ENCODE results near the gene PDE7B.

PDE7B gene

DNA sequence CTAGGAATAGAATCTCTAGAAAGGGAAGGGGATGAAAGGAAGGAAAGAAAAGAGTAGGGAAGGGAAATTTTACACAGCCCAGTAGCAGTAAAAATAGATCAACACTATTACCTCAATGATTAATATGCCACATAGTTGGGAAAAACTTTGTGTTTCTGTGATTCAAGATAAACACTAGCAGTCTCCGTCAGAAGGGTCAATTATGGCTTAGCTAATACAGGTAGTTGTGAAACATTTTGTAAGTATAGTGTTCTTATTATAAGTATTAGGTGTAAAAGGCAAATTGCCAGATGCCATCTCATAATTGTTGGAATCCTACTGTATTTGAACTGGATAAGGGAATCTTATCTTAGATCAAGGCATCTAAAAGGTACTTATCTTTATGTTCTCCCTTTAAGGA lies 232.9 kb downstream of the PDE7B start:
- H3F3A ChIP-seq (ENCODE audit: insufficient read depth, low read length), result no peaks in the 10 kb centered on the region
- no peaks in the 10 kb centered on the region for H3K36me3 ChIP-seq (ENCODE audit: insufficient read depth, low read length)
- no peak overlapping the region for H3K27ac ChIP-seq (ENCODE audit: low read depth, low read length, poor library complexity, severe bottlenecking)
- no peaks in the 10 kb centered on the region for H3K9me3 ChIP-seq (ENCODE audit: low read length)
- H3K4me2 ChIP-seq (ENCODE audit: low read length), result no peak overlapping the region
- H3K79me2 ChIP-seq (ENCODE audit: insufficient read depth, low read length), result no peaks in the 10 kb centered on the region
- H3K9me2 ChIP-seq (ENCODE audit: low read depth, low read length), result no peaks in the 10 kb centered on the region
- H2AFZ ChIP-seq (ENCODE audit: low read length), result no peak overlapping the region
- no peak for TF ChIP-seq EZH2 (IDR thresholded peaks at IDR 0.05; ENCODE audit: borderline replicate concordance, low read length)
- TF ChIP-seq, protein P1, sequence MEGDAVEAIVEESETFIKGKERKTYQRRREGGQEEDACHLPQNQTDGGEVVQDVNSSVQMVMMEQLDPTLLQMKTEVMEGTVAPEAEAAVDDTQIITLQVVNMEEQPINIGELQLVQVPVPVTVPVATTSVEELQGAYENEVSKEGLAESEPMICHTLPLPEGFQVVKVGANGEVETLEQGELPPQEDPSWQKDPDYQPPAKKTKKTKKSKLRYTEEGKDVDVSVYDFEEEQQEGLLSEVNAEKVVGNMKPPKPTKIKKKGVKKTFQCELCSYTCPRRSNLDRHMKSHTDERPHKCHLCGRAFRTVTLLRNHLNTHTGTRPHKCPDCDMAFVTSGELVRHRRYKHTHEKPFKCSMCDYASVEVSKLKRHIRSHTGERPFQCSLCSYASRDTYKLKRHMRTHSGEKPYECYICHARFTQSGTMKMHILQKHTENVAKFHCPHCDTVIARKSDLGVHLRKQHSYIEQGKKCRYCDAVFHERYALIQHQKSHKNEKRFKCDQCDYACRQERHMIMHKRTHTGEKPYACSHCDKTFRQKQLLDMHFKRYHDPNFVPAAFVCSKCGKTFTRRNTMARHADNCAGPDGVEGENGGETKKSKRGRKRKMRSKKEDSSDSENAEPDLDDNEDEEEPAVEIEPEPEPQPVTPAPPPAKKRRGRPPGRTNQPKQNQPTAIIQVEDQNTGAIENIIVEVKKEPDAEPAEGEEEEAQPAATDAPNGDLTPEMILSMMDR (IDR thresholded peaks at IDR 0.05; ENCODE audit: low read length), result no peak
- no peaks in the 10 kb centered on the region for H3K4me1 ChIP-seq (ENCODE audit: insufficient read depth, low read length, severe bottlenecking)
- H3K9ac ChIP-seq (ENCODE audit: low read length), result no peak overlapping the region
- no peaks in the 10 kb centered on the region; the same call in 1 of the 2 replicates for H3K27me3 ChIP-seq (ENCODE audit: insufficient read depth, low read length)
- H4K20me1 ChIP-seq (ENCODE audit: insufficient read depth, low read length), result no peaks in the 10 kb centered on the region
- no peak overlapping the region for H3K4me3 ChIP-seq (ENCODE audit: low read depth, low read length, poor library complexity, severe bottlenecking)

DNA sequence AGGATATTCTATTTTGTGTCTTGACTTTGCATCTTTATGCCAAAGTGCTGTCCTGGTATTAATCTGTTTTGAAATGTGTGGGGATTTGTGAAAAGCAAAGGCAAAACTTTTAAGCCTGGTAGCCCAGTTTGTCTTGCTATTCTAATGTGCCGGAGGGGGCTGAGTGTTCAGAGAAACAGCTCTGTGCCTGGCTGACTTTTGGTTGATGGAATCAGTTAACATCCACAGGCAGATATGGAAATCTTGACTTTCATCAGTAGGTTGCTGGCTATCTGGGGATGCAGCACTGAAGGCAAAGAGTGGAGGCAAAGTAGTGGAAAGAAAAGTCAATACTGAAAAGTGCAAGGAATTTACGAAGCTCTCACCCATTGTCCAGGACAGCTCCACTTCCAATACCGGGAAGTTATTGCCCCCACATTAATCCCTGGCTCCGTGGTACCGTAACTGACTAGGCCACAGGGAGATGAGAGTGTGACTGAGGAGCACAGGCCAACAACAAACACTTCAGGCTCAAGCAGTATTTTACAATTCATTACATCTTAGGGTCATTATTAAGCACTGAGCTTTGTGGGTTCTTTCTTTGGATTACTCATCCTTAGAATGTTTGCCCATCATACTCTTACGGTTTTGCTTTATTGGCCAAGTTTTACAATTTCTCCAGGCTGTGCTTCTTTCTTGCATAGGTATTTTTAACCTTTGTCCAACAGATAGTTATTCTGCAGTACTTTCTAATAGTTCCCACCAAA lies 234.0 kb downstream of the PDE7B start:
- H3K4me1 ChIP-seq (ENCODE audit: insufficient read depth, low read length, severe bottlenecking), result no peaks in the 10 kb centered on the region
- no peak overlapping the region for H3K4me2 ChIP-seq (ENCODE audit: low read length)
- no peaks in the 10 kb centered on the region; the same call in 1 of the 2 replicates for H3K27me3 ChIP-seq (ENCODE audit: insufficient read depth, low read length)
- H3K79me2 ChIP-seq (ENCODE audit: insufficient read depth, low read length), result no peaks in the 10 kb centered on the region
- H3K27ac ChIP-seq (ENCODE audit: low read depth, low read length, poor library complexity, severe bottlenecking), result no peak overlapping the region
- no peak overlapping the region for H2AFZ ChIP-seq (ENCODE audit: low read length)
- no peak overlapping the region for H3K4me3 ChIP-seq (ENCODE audit: low read depth, low read length, poor library complexity, severe bottlenecking)
- no peaks in the 10 kb centered on the region for H3F3A ChIP-seq (ENCODE audit: insufficient read depth, low read length)
- no peaks in the 10 kb centered on the region for H3K36me3 ChIP-seq (ENCODE audit: insufficient read depth, low read length)
- TF ChIP-seq, protein P1 (IDR thresholded peaks at IDR 0.05; ENCODE audit: low read length), result no peak
- no peak for TF ChIP-seq EZH2 (IDR thresholded peaks at IDR 0.05; ENCODE audit: borderline replicate concordance, low read length)
- no peaks in the 10 kb centered on the region for H3K9me2 ChIP-seq (ENCODE audit: low read depth, low read length)
- no peaks in the 10 kb centered on the region for H4K20me1 ChIP-seq (ENCODE audit: insufficient read depth, low read length)
- no peak overlapping the region for H3K9ac ChIP-seq (ENCODE audit: low read length)
- H3K9me3 ChIP-seq (ENCODE audit: low read length), result no peaks in the 10 kb centered on the region

DNA sequence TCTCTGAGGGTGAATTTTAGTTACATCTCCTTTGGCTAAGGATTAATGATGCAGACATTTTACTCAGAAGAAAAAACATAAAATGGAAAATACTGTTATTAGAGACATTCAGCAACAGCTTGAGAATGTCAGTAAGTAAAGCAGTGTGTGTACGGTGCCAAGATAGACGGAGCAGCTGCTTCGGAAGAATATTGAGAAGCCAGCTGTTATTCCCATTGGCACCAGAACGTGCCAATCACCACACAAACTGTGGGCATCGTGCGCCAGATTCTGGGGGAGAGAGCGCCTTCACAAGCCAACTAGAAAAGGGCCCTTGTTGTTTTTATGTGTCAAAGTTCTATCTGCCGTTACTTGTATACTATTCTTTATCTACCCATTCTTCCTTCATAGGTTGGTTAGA lies 235.2 kb downstream of the PDE7B start:
- no peaks in the 10 kb centered on the region for H3K9me3 ChIP-seq (ENCODE audit: low read length)
- H2AFZ ChIP-seq (ENCODE audit: low read length), result no peak overlapping the region
- H3K79me2 ChIP-seq (ENCODE audit: insufficient read depth, low read length), result no peaks in the 10 kb centered on the region
- no peaks in the 10 kb centered on the region for H3K9me2 ChIP-seq (ENCODE audit: low read depth, low read length)
- no peak overlapping the region for H3K9ac ChIP-seq (ENCODE audit: low read length)
- H3K4me3 ChIP-seq (ENCODE audit: low read depth, low read length, poor library complexity, severe bottlenecking), result no peak overlapping the region
- no peaks in the 10 kb centered on the region for H3K4me1 ChIP-seq (ENCODE audit: insufficient read depth, low read length, severe bottlenecking)
- H3K27me3 ChIP-seq (ENCODE audit: insufficient read depth, low read length), result no peaks in the 10 kb centered on the region; the same call in 1 of the 2 replicates
- no peaks in the 10 kb centered on the region for H3F3A ChIP-seq (ENCODE audit: insufficient read depth, low read length)
- no peak overlapping the region for H3K27ac ChIP-seq (ENCODE audit: low read depth, low read length, poor library complexity, severe bottlenecking)
- H3K36me3 ChIP-seq (ENCODE audit: insufficient read depth, low read length), result no peaks in the 10 kb centered on the region
- H4K20me1 ChIP-seq (ENCODE audit: insufficient read depth, low read length), result no peaks in the 10 kb centered on the region
- no peak overlapping the region for H3K4me2 ChIP-seq (ENCODE audit: low read length)
- no peak for TF ChIP-seq EZH2 (IDR thresholded peaks at IDR 0.05; ENCODE audit: borderline replicate concordance, low read length)
- TF ChIP-seq, protein P1 (IDR thresholded peaks at IDR 0.05; ENCODE audit: low read length), result no peak

Data from OCI-LY1 (cell line).